Fibroblast of mammary gland (primary cell): ENCODE measurements around the gene RIT2.
A peak's percentile ranks its signal among the peaks of the same experiment; 100 is the strongest.

Experiments
- DNase-seq: peaks from one replicate; pipeline ENCODE4 v3.0.0-alpha.2; 2010; ENCODE audit warnings: low read depth
- H3K4me3 ChIP-seq: 2 replicates; pipeline ENCODE4 v1.5.1; 2011; ENCODE audit warnings: low read depth, mild to moderate bottlenecking, low read length, moderate library complexity; ENCODE audit not compliant: control insufficient read depth
- CTCF ChIP-seq: conservative IDR thresholded peaks from 2 replicates; pipeline ENCODE4 v1.5.1; 2011; ENCODE audit warnings: low read depth, low read length, inconsistent platforms; ENCODE audit not compliant: control insufficient read depth, insufficient read depth

Gene RIT2

DNA sequence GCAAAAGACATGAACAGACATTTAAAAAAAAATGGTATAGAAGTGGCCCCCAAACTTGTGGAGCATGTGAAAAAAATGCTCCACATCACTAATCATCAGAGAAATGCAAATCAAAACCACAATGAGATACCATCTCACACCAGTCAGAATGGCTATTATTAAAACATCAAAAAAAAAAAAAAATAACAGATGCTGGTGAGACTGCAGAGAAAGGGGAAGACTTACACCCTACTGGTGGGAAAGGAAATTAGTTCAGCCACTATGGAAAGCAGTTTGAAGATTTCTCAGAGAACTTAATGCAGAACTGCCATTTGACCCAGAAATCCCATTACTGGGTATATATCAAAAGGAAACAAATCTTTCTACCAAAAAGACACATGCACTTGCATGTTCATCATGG lies 164.8 kb downstream of the RIT2 start:
- no peak for DNase-seq
- no peak overlapping the region for H3K4me3 ChIP-seq
- TF ChIP-seq CTCF = no peak

GRCh38 chr18:42948831-42949230 lies 166.7 kb downstream of the RIT2 start:
- no peak for DNase-seq
- TF ChIP-seq CTCF = no peak
- H3K4me3 ChIP-seq = no peak overlapping the region

GRCh38 chr18:42941860-42942259 lies 173.6 kb downstream of the RIT2 start:
- no peak for TF ChIP-seq CTCF
- H3K4me3 ChIP-seq = no peak overlapping the region
- DNase-seq = no peak

GRCh38 chr18:42941021-42941420 lies 174.5 kb downstream of the RIT2 start:
- no peak for DNase-seq
- no peak overlapping the region for H3K4me3 ChIP-seq
- TF ChIP-seq CTCF = no peak

GRCh38 chr18:42937436-42937835 lies 178.0 kb downstream of the RIT2 start:
- no peak for TF ChIP-seq CTCF
- no peak for DNase-seq
- H3K4me3 ChIP-seq = no peak overlapping the region

- TF ChIP-seq CTCF = no peak
- DNase-seq = no peak
- no peak overlapping the region for H3K4me3 ChIP-seq
Observed at GRCh38 chr18:42936289-42936688, 179.2 kb downstream of the RIT2 start.

- TF ChIP-seq CTCF = no peak
- no peak overlapping the region for H3K4me3 ChIP-seq
- peak; percentile 73 for DNase-seq
Observed at GRCh38 chr18:42931491-42931890, 184.0 kb downstream of the RIT2 start.
